Spleen (tissue), 11 donors: ENCODE results near the gene LCN2. TPM values are rescaled to one million over a fixed set of nuclear protein-coding genes. Genes with fewer than 3 reads are reported as not detected.

ENCODE experiments used
- DNase-seq: peaks from one replicate; pipeline ENCODE4 v3.0.0-alpha.2; 2020
- H3K27ac ChIP-seq, 8 donors: fragments of 200-600 bp; sonication (generic) in 7 of 8; 1 replicate in 4 of 8; 2 replicates in 4 of 8; pipeline versions ENCODE4 v1.5.0 to v1.8.0; 2016 to 2021; ENCODE audit warnings: inconsistent platforms in 4 of 8, mild to moderate bottlenecking in 4 of 8, moderate library complexity in 1 of 8
- H3K27me3 ChIP-seq, 7 donors: fragments of 200-600 bp; sonication (generic) in 6 of 7; replicated peaks in 1 of 7; 1 replicate in 4 of 7; 2 replicates in 3 of 7; pipeline versions ENCODE4 v1.5.0 to v1.8.0; 2016 to 2021; ENCODE audit warnings: inconsistent platforms in 3 of 7, mild to moderate bottlenecking in 1 of 7
- H3K36me3 ChIP-seq, 6 donors: fragments of 200-600 bp; sonication (generic) in 5 of 6; 1 replicate in 4 of 6; 2 replicates in 2 of 6; pipeline versions ENCODE4 v1.5.0 to v1.8.0; 2016 to 2021; ENCODE audit warnings: inconsistent platforms in 2 of 6
- H3K4me1 ChIP-seq, 6 donors: fragments of 200-600 bp; sonication (generic) in 5 of 6; 1 replicate in 3 of 6; 2 replicates in 3 of 6; pipeline versions ENCODE4 v1.5.0 to v1.8.0; 2016 to 2021; ENCODE audit warnings: inconsistent platforms in 3 of 6
- H3K4me3 ChIP-seq, 8 donors: fragments of 200-600 bp; sonication (generic) in 7 of 8; 1 replicate in 4 of 8; 2 replicates in 4 of 8; pipeline versions ENCODE4 v1.5.0 to v1.8.0; 2016 to 2021; ENCODE audit warnings: inconsistent platforms in 4 of 8, mild to moderate bottlenecking in 4 of 8, moderate library complexity in 2 of 8
- H3K9me3 ChIP-seq, 8 donors: fragments of 200-600 bp; sonication (generic) in 7 of 8; 1 replicate in 4 of 8; 2 replicates in 4 of 8; pipeline versions ENCODE4 v1.5.0 to v1.8.0; 2016 to 2021; ENCODE audit warnings: inconsistent platforms in 4 of 8
- CTCF ChIP-seq, 11 experiments: fragments of 200-600 bp in 7 of 11; fragments of 450-650 bp in 4 of 11; sonication (generic) in 4 of 11; IDR thresholded peaks in 8 of 11; conservative IDR thresholded peaks in 3 of 11; 1 replicate in 7 of 11; 2 replicates in 4 of 11; pipeline versions ENCODE4 v1.4.0 to v1.8.0; 2016 to 2021; ENCODE audit warnings: antibody characterized with exemption in 11 of 11, inconsistent platforms in 4 of 11, mild to moderate bottlenecking in 1 of 11
- POLR2A ChIP-seq, 3 donors: fragments of 450-650 bp; IDR thresholded peaks; one replicate each; pipeline ENCODE4 v1.5.1; 2017; ENCODE audit warnings: antibody characterized with exemption in 3 of 3, mild to moderate bottlenecking in 1 of 3
- POLR2AphosphoS5 ChIP-seq, 3 donors: sonication (generic); formaldehyde crosslinking; IDR thresholded peaks; one replicate each; pipeline ENCODE4 v1.5.1; 2017; ENCODE audit warnings: antibody characterized with exemption in 3 of 3
- whole genome bisulfite sequencing, 5 donors: extraction: QIAGEN DNeasy Blood & Tissue Kit in 3 of 5; methylation state at CpG; one replicate each; pipeline versions ENCODE4 v1.1.5 to v1.1.7; 2013 to 2018; 5-methylcytosine and 5-hydroxymethylcytosine counted together
- intact Hi-C: fragments of 100-400 bp; cut with DNase I; formaldehyde crosslinking; loops from one replicate; pipeline ENCODE4 v1.15.0; 2023; ENCODE audit warnings: low total_unique reads
- polyA plus RNA-seq, 3 donors: library from polyadenylated mRNA; stranded (reverse); fragments of 200-250 nt; gene quantifications; one replicate each; pipeline ENCODE4 v1.2.1, GENCODE V29; 2013
- total RNA-seq, 7 donors: library from RNA; depleted of rRNA in 3 of 7; stranded (reverse); fragments of >200 nt in 3 of 7; fragmentation: NEBNext Ultra II Directional in 4 of 7; extraction: Animal tissue kit (Norgen Biotek cat#: 25700) in 4 of 7; gene quantifications; one replicate each; pipeline versions ENCODE4 v1.1.0 to v1.2.1, GENCODE V29; 2016 to 2021
- donor health status: healthy with polysubstance abuse.
- donor health status: DM: no; HTN: no; CAD: no; lungs with moderate emphysema.
- donor health status: DM: no; HTN: no; CAD: no.
- donor health status: Bipolar disorder and iron deficiency.
- donor health status: healthy.
- donor health status: DM: no; HTN: no; CAD: no.
- donor health status: DM: yes; HTN: yes; CAD: no.

The LCN2 gene
- total and polyA plus RNA-seq, 10 donors = 7.7 to 218 (median 15.4) TPM

- DNase-seq = no peak
- Histone ChIP-seq H3K36me3 (peaks cover 3 to 97% (median 65%) of the 10 kb centered on the region in 6 donors), H3K4me1 (no peaks in the 10 kb centered on the region), H3K9me3 (no peaks in the 10 kb centered on the region), H3K27ac (no peak overlapping the region), H3K4me3 (no peak overlapping the region), H3K27me3 (no peaks in the 10 kb centered on the region)
- intact Hi-C loops = no loop called here
- TF ChIP-seq POLR2A (IDR thresholded peaks at IDR 0.05) = no peak
- TF ChIP-seq POLR2AphosphoS5 (IDR thresholded peaks at IDR 0.05) = no peak
- no peak for TF ChIP-seq CTCF (IDR thresholded peaks at IDR 0.05 in 8 of 11, conservative IDR thresholded peaks at IDR 0.05 in 3 of 11)
- WGBS, 5 donors = 91 to 100% (median 95%) methylated on average over 4 to 8 of the region's 8 CpGs
These were observed 20.7 kb downstream of the LCN2 start for GRCh38 chr9:128169925-128170324.

- no peak overlapping the region for H3K4me3 ChIP-seq
- H3K36me3 ChIP-seq = peaks cover 6 to 97% (median 69%) of the 10 kb centered on the region in 6 donors
- no peak for TF ChIP-seq CTCF (IDR thresholded peaks at IDR 0.05 in 8 of 11, conservative IDR thresholded peaks at IDR 0.05 in 3 of 11)
- WGBS, 5 donors = 60 to 94% (median 85%) methylated on average over 4 of the region's 4 CpGs
- intact Hi-C loops = no loop called here
- peaks cover 0 to 4% (median 0%) of the 10 kb centered on the region in 8 donors for H3K9me3 ChIP-seq
- H3K27me3 ChIP-seq = no peaks in the 10 kb centered on the region
- peaks cover 0 to 15% (median 2%) of the 10 kb centered on the region in 6 donors for H3K4me1 ChIP-seq
- H3K27ac ChIP-seq = no peak overlapping the region
- DNase-seq = no peak
These were observed 24.8 kb downstream of the LCN2 start for GRCh38 chr9:128174062-128174461.

- no peak for DNase-seq
- Histone ChIP-seq H3K9me3 (peaks cover 0 to 8% (median 0%) of the 10 kb centered on the region in 8 donors), H3K4me3 (no peak overlapping the region), H3K36me3 (peaks cover 6 to 97% (median 69%) of the 10 kb centered on the region in 6 donors), H3K27me3 (no peaks in the 10 kb centered on the region), H3K27ac (no peak overlapping the region), H3K4me1 (peaks cover 0 to 15% (median 2%) of the 10 kb centered on the region in 6 donors)
- TF ChIP-seq POLR2A (IDR thresholded peaks at IDR 0.05) (no peak), CTCF (IDR thresholded peaks at IDR 0.05 in 8 of 11, conservative IDR thresholded peaks at IDR 0.05 in 3 of 11) (no peak), POLR2AphosphoS5 (IDR thresholded peaks at IDR 0.05) (no peak)
- intact Hi-C loops = no loop called here
- 74 to 94% (median 89%) methylated on average over 8 of the region's 8 CpGs for WGBS, 5 donors
These were observed 25.9 kb downstream of the LCN2 start for GRCh38 chr9:128175102-128175563.

- Histone ChIP-seq H3K9me3 (peaks cover 0 to 8% (median 0%) of the 10 kb centered on the region in 8 donors), H3K27me3 (no peaks in the 10 kb centered on the region), H3K27ac (no peak overlapping the region), H3K4me3 (no peak overlapping the region), H3K4me1 (peaks cover 0 to 15% (median 2%) of the 10 kb centered on the region in 6 donors), H3K36me3 (peaks cover 6 to 97% (median 70%) of the 10 kb centered on the region in 6 donors)
- intact Hi-C loops = no loop called here
- no peak for DNase-seq
- no peak for TF ChIP-seq POLR2AphosphoS5 (IDR thresholded peaks at IDR 0.05)
- no peak for TF ChIP-seq CTCF (IDR thresholded peaks at IDR 0.05 in 8 of 11, conservative IDR thresholded peaks at IDR 0.05 in 3 of 11)
- TF ChIP-seq POLR2A (IDR thresholded peaks at IDR 0.05) = no peak
- WGBS, 5 donors = 89 to 100% (median 97%) methylated on average over 2 of the region's 2 CpGs
These were observed 26.5 kb downstream of the LCN2 start for GRCh38 chr9:128175726-128176125.
